Liver (tissue), 9 donors: Measurements from ENCODE around the gene BPIFB3. TPM values are rescaled to one million over a fixed set of nuclear protein-coding genes. Genes with fewer than 3 reads are reported as not detected.

Source experiments
- DNase-seq: peaks from one replicate; pipeline ENCODE4 v3.0.0-alpha.2; 2017; ENCODE audit warnings: low spot score
- H3K27ac ChIP-seq, 2 donors: one replicate each; pipeline ENCODE4 v1.7.0; 2013; ENCODE audit warnings: inconsistent platforms in 2 of 2, low read length in 2 of 2, control low read depth in 1 of 2, low read depth in 1 of 2, mild to moderate bottlenecking in 1 of 2
- H3K27me3 ChIP-seq, 4 donors: one replicate each; pipeline versions ENCODE4 v1.6.1 to v1.7.0; 2013; ENCODE audit warnings: low read length in 3 of 4, inconsistent platforms in 1 of 4, mild to moderate bottlenecking in 1 of 4, moderate library complexity in 1 of 4; ENCODE audit not compliant: control insufficient read depth in 4 of 4, insufficient read depth in 4 of 4
- H3K36me3 ChIP-seq, 4 donors: one replicate each; pipeline versions ENCODE4 v1.6.1 to v1.7.0; 2013; ENCODE audit warnings: low read length in 3 of 4, mild to moderate bottlenecking in 3 of 4, low read depth in 1 of 4, moderate library complexity in 1 of 4; ENCODE audit not compliant: control insufficient read depth in 4 of 4, insufficient read depth in 3 of 4
- H3K4me1 ChIP-seq, 4 donors: one replicate each; pipeline versions ENCODE4 v1.6.1 to v1.7.0; 2013; ENCODE audit warnings: low read length in 3 of 4, mild to moderate bottlenecking in 3 of 4, moderate library complexity in 1 of 4; ENCODE audit not compliant: control insufficient read depth in 4 of 4, insufficient read depth in 4 of 4
- H3K4me3 ChIP-seq, 3 donors: one replicate each; pipeline versions ENCODE4 v1.6.1 to v1.7.0; 2013; ENCODE audit warnings: low read length in 3 of 3, control low read depth in 1 of 3, low read depth in 1 of 3, mild to moderate bottlenecking in 1 of 3
- H3K9ac ChIP-seq, 2 donors: one replicate each; pipeline ENCODE4 v1.7.0; 2013; ENCODE audit warnings: low read length in 2 of 2, mild to moderate bottlenecking in 2 of 2, moderate library complexity in 2 of 2, control low read depth in 1 of 2, low read depth in 1 of 2
- H3K9me3 ChIP-seq, 4 donors: one replicate each; pipeline versions ENCODE4 v1.6.1 to v1.7.0; 2013; ENCODE audit warnings: low read length in 3 of 4; ENCODE audit not compliant: control insufficient read depth in 4 of 4
- EGR1 ChIP-seq, 2 donors: IDR thresholded peaks; 2 replicates each; pipeline ENCODE4 v1.6.1; 2016 to 2018; ENCODE audit warnings: antibody characterized with exemption in 2 of 2, low read depth in 2 of 2
- FOXA1 ChIP-seq: IDR thresholded peaks from 2 replicates; pipeline ENCODE4 v1.6.1; 2016; ENCODE audit warnings: antibody characterized with exemption
- FOXA2 ChIP-seq: IDR thresholded peaks from 2 replicates; pipeline ENCODE4 v1.6.1; 2016; ENCODE audit warnings: antibody characterized with exemption
- GABPA ChIP-seq, 2 donors: IDR thresholded peaks in 1 of 2; conservative IDR thresholded peaks in 1 of 2; 2 replicates each; pipeline ENCODE4 v1.6.1; 2016; ENCODE audit warnings: antibody characterized with exemption in 2 of 2, mild to moderate bottlenecking in 1 of 2, moderate library complexity in 1 of 2
- HNF4A ChIP-seq, 2 donors: conservative IDR thresholded peaks; 2 replicates each; pipeline ENCODE4 v1.6.1; 2016; ENCODE audit warnings: antibody characterized with exemption in 2 of 2, mild to moderate bottlenecking in 2 of 2
- HNF4G ChIP-seq: IDR thresholded peaks from 2 replicates; pipeline ENCODE4 v1.6.1; 2016; ENCODE audit warnings: antibody characterized with exemption
- JUND ChIP-seq, 2 donors: IDR thresholded peaks; 2 replicates each; pipeline ENCODE4 v1.6.1; 2016; ENCODE audit warnings: antibody characterized with exemption in 2 of 2
- NR2F2 ChIP-seq: IDR thresholded peaks from 2 replicates; pipeline ENCODE4 v1.6.1; 2016; ENCODE audit warnings: antibody characterized with exemption
- RAD21 ChIP-seq, 2 donors: IDR thresholded peaks; 2 replicates each; pipeline ENCODE4 v1.6.1; 2016; ENCODE audit warnings: antibody characterized with exemption in 2 of 2, mild to moderate bottlenecking in 2 of 2
- RXRA ChIP-seq, 2 donors: IDR thresholded peaks; 2 replicates each; pipeline ENCODE4 v1.6.1; 2017 to 2018; ENCODE audit warnings: antibody characterized with exemption in 2 of 2, mild to moderate bottlenecking in 1 of 2
- TAF1 ChIP-seq: conservative IDR thresholded peaks from 2 replicates; pipeline ENCODE4 v1.6.1; 2016; ENCODE audit warnings: antibody characterized with exemption, mild to moderate bottlenecking
- YY1 ChIP-seq: IDR thresholded peaks from 2 replicates; pipeline ENCODE4 v1.6.1; 2016; ENCODE audit warnings: antibody characterized with exemption, mild to moderate bottlenecking
- WGBS: extraction: QIAGEN DNeasy Blood & Tissue Kit; methylation state at CpG from one replicate; pipeline ENCODE4 v1.1.7; 2013; 5-methylcytosine and 5-hydroxymethylcytosine counted together
- polyA plus RNA-seq, 2 donors: library from polyadenylated mRNA; stranded (reverse) in 1 of 2; unstranded in 1 of 2; fragments of 200-250 nt in 1 of 2; fragments of >200 nt in 1 of 2; fragmentation: Nextera tagmentation in 1 of 2; extraction: Ambion mirVana in 1 of 2; gene quantifications; one replicate each; pipeline versions ENCODE4 v1.2.1 to v1.2.3, GENCODE V29; 2013 to 2015
- total RNA-seq, 2 donors: library from RNA; depleted of rRNA; stranded (reverse); fragments of >200 nt; gene quantifications; one replicate each; pipeline ENCODE4 v1.2.3, GENCODE V29; 2014
- TF ChIP-seq, protein P1 (sequence below): IDR thresholded peaks from 2 replicates; pipeline ENCODE4 v1.6.1; 2016; ENCODE audit warnings: antibody characterized with exemption
- TF ChIP-seq, protein P2 (sequence below): IDR thresholded peaks from 2 replicates; pipeline ENCODE4 v1.6.1; 2016; ENCODE audit warnings: antibody characterized with exemption
- TF ChIP-seq, protein P3 (sequence below): IDR thresholded peaks from 2 replicates; pipeline ENCODE4 v1.6.1; 2016; ENCODE audit warnings: antibody characterized with exemption, mild to moderate bottlenecking
- TF ChIP-seq, protein P4 (sequence below): IDR thresholded peaks from 2 replicates; pipeline ENCODE4 v1.6.1; 2016; ENCODE audit warnings: antibody characterized with exemption
- TF ChIP-seq, protein P5 (sequence below): fragments of 150-350 bp; IDR thresholded peaks from 2 replicates; pipeline ENCODE4 v1.5.1; 2017; ENCODE audit warnings: improper control_type of control experiment, low read depth, low read length; ENCODE audit not compliant: missing input control
- donor health status: healthy.
- donor health status: healthy.
- donor health status: healthy.
- donor health status: healthy.
- donor health status: healthy.

BPIFB3 gene
- total and polyA plus RNA-seq, 4 donors, result not detected

DNA sequence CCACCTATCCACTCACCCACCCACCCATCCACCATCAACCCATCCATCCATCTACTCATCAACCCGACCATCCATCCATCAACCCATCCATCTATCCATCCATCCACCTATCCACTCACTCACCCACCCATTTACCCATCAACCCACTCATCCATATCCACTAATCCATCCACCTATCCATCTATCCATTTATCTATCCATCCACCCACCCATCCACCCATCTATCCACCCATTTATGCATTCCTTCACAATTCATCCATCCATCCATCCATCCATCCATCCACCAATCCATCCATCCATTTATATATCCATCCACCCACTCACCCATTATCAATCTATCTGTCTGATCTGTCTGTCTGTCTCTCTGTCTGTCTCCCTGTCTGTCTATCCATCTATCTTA lies 39.9 kb downstream of the BPIFB3 start:
- no peaks in the 10 kb centered on the region for H3K4me1 ChIP-seq
- no peak for TF ChIP-seq FOXA1
- no peak for TF ChIP-seq GABPA (IDR thresholded peaks at IDR 0.05 in 1 of 2, conservative IDR thresholded peaks at IDR 0.05 in 1 of 2)
- no peak for TF ChIP-seq YY1
- TF ChIP-seq, protein P1, sequence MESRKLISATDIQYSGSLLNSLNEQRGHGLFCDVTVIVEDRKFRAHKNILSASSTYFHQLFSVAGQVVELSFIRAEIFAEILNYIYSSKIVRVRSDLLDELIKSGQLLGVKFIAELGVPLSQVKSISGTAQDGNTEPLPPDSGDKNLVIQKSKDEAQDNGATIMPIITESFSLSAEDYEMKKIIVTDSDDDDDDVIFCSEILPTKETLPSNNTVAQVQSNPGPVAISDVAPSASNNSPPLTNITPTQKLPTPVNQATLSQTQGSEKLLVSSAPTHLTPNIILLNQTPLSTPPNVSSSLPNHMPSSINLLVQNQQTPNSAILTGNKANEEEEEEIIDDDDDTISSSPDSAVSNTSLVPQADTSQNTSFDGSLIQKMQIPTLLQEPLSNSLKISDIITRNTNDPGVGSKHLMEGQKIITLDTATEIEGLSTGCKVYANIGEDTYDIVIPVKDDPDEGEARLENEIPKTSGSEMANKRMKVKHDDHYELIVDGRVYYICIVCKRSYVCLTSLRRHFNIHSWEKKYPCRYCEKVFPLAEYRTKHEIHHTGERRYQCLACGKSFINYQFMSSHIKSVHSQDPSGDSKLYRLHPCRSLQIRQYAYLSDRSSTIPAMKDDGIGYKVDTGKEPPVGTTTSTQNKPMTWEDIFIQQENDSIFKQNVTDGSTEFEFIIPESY, result no peak
- TF ChIP-seq TAF1, result no peak
- TF ChIP-seq NR2F2, result no peak
- TF ChIP-seq, protein P2, sequence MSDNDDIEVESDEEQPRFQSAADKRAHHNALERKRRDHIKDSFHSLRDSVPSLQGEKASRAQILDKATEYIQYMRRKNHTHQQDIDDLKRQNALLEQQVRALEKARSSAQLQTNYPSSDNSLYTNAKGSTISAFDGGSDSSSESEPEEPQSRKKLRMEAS, result no peak
- no peak for TF ChIP-seq HNF4G
- TF ChIP-seq HNF4A (conservative IDR thresholded peaks at IDR 0.05), result no peak
- TF ChIP-seq, protein P3, sequence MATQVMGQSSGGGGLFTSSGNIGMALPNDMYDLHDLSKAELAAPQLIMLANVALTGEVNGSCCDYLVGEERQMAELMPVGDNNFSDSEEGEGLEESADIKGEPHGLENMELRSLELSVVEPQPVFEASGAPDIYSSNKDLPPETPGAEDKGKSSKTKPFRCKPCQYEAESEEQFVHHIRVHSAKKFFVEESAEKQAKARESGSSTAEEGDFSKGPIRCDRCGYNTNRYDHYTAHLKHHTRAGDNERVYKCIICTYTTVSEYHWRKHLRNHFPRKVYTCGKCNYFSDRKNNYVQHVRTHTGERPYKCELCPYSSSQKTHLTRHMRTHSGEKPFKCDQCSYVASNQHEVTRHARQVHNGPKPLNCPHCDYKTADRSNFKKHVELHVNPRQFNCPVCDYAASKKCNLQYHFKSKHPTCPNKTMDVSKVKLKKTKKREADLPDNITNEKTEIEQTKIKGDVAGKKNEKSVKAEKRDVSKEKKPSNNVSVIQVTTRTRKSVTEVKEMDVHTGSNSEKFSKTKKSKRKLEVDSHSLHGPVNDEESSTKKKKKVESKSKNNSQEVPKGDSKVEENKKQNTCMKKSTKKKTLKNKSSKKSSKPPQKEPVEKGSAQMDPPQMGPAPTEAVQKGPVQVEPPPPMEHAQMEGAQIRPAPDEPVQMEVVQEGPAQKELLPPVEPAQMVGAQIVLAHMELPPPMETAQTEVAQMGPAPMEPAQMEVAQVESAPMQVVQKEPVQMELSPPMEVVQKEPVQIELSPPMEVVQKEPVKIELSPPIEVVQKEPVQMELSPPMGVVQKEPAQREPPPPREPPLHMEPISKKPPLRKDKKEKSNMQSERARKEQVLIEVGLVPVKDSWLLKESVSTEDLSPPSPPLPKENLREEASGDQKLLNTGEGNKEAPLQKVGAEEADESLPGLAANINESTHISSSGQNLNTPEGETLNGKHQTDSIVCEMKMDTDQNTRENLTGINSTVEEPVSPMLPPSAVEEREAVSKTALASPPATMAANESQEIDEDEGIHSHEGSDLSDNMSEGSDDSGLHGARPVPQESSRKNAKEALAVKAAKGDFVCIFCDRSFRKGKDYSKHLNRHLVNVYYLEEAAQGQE, result no peak
- TF ChIP-seq, protein P4, sequence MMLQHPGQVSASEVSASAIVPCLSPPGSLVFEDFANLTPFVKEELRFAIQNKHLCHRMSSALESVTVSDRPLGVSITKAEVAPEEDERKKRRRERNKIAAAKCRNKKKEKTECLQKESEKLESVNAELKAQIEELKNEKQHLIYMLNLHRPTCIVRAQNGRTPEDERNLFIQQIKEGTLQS, result no peak
- H3K27me3 ChIP-seq, result no peaks in the 10 kb centered on the region
- H3K36me3 ChIP-seq, result no peaks in the 10 kb centered on the region
- 50% methylated on average over 1 of the region's 1 CpG for WGBS
- no peak overlapping the region for H3K9ac ChIP-seq
- DNase-seq, result no peak
- no peak overlapping the region for H3K4me3 ChIP-seq
- peaks cover 0 to 3% (median 0%) of the 10 kb centered on the region in 4 donors for H3K9me3 ChIP-seq
- H3K27ac ChIP-seq, result no peak overlapping the region

DNA sequence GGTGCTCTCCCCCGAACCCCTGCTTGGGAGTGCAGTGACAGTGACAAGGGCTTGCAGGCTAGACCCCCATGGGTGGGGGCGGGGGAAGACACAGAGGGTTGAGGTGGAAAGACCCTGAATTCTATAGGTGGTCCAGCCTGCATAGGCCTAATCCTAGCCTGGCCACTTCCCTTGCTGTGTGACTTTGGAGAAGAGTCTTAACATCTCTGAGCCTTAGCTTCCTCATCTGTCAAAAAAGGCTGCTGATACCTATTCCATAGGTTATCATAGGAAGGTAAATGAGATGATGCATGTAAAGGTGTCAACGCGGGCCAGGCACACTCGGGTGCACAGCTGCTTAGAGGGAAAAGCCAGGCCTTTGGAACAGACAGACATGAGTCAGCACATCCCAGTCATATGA lies 41.5 kb downstream of the BPIFB3 start:
- H3K36me3 ChIP-seq, result no peaks in the 10 kb centered on the region
- H3K9ac ChIP-seq, result no peak overlapping the region
- DNase-seq, result no peak
- H3K9me3 ChIP-seq, result peaks cover 0 to 3% (median 0%) of the 10 kb centered on the region in 4 donors
- no peaks in the 10 kb centered on the region for H3K27me3 ChIP-seq
- 87% methylated on average over 5 of the region's 5 CpGs for WGBS
- no peaks in the 10 kb centered on the region for H3K4me1 ChIP-seq
- TF ChIP-seq, protein P5, sequence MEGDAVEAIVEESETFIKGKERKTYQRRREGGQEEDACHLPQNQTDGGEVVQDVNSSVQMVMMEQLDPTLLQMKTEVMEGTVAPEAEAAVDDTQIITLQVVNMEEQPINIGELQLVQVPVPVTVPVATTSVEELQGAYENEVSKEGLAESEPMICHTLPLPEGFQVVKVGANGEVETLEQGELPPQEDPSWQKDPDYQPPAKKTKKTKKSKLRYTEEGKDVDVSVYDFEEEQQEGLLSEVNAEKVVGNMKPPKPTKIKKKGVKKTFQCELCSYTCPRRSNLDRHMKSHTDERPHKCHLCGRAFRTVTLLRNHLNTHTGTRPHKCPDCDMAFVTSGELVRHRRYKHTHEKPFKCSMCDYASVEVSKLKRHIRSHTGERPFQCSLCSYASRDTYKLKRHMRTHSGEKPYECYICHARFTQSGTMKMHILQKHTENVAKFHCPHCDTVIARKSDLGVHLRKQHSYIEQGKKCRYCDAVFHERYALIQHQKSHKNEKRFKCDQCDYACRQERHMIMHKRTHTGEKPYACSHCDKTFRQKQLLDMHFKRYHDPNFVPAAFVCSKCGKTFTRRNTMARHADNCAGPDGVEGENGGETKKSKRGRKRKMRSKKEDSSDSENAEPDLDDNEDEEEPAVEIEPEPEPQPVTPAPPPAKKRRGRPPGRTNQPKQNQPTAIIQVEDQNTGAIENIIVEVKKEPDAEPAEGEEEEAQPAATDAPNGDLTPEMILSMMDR, result no peak
- TF ChIP-seq RAD21 (IDR thresholded peaks at IDR 0.05) (no peak), FOXA2 (no peak), HNF4G (no peak), GABPA (IDR thresholded peaks at IDR 0.05 in 1 of 2, conservative IDR thresholded peaks at IDR 0.05 in 1 of 2) (no peak), HNF4A (conservative IDR thresholded peaks at IDR 0.05) (no peak), JUND (IDR thresholded peaks at IDR 0.05) (no peak), RXRA (IDR thresholded peaks at IDR 0.05) (no peak), EGR1 (IDR thresholded peaks at IDR 0.05; ENCODE audit: low read depth in 2 of 2) (no peak), FOXA1 (no peak)
- TF ChIP-seq, protein P4, result no peak
- TF ChIP-seq, protein P3, result no peak
- TF ChIP-seq, protein P2, result no peak
- TF ChIP-seq, protein P1, result no peak
- H3K4me3 ChIP-seq, result no peak overlapping the region
- no peak overlapping the region for H3K27ac ChIP-seq
